Medulla oblongata (tissue), 1 donor: ENCODE measurements around the gene ORM2.
A peak's percentile ranks its signal among the peaks of the same experiment; 100 is the strongest.
"Not testable (repeated sequence)": the region's sequence is repeated elsewhere in the genome, so short reads cannot be mapped to it uniquely, and the experiment has no call there.

ENCODE experiments used
- DNase-seq: peaks from one replicate; pipeline ENCODE4 v3.0.0-alpha.2; 2015; ENCODE audit errors: extremely low spot score

Gene ORM2

GRCh38 chr9:114314256-114314867, 15.3 kb upstream of the ORM2 start:
- DNase-seq, result no peak

DNA sequence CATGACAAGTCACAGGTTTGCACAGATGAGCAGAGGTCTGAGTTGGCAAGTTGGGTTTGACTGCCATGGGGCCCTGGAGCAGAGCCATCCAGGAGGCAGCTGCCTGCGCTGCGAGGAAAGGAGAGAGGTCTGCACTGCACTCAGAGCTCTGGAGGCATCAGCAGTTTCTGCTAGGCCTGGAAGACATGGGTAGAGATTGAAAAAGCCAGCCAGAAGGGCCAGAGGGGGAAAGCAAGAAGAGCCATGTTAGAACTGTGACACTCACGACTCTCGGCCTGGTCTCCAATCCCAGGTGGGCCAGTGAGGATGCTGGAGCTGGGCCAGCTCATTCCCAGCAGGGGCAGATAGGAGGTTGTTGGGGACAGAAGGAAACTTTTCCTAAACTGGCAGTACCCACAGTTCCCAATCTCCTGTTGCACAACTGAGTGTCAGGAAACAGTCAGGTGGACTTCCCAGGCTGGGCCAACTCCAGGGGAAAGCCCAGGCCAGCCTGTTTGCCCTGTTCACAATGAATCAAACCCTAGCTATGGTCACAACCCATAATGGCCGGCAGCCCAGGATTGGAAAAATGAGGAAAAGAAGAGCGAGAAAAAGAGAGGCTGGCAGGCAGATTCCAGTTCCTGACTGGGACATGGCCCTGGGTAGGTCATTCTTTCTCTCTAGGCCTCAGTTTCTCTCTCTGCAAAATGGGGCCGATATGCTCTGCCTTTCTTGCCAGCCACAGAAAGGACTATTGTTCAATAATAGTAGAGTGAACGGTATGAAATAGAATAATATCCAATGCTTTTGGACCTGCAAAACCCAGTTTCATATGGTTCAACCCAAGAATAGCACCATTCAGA, 14.6 kb upstream of the ORM2 start:
- no peak for DNase-seq

DNA sequence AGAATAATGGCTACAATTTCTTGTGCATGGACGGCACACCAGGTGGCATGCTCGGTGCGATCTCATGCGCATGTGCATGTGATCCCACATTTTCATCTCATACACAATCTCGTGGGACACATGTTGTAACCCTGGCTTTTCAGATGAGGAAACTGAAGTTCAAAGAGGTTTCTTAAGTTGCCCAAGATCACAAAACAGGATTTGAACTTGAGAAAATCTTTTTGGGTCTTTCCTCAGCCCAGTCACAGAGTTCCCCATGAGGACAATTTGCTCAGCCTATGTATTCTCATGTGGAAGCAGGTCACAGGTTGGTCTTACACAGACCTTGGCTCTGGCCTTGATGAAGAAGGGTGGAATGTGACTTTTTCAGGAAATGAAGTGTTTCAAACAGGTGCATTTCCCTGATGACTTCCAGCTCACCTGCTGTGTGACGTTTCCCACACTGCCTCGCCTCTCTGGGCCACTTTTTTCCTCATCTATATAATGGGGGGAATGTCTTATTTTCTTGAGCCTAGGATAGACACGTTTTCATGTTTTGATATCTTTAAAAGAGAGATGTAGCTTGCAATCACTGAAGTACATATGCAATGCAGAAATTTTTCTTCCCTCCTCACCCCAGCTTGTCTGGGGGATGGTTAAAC, 13.8 kb upstream of the ORM2 start:
- DNase-seq, result no peak

DNA sequence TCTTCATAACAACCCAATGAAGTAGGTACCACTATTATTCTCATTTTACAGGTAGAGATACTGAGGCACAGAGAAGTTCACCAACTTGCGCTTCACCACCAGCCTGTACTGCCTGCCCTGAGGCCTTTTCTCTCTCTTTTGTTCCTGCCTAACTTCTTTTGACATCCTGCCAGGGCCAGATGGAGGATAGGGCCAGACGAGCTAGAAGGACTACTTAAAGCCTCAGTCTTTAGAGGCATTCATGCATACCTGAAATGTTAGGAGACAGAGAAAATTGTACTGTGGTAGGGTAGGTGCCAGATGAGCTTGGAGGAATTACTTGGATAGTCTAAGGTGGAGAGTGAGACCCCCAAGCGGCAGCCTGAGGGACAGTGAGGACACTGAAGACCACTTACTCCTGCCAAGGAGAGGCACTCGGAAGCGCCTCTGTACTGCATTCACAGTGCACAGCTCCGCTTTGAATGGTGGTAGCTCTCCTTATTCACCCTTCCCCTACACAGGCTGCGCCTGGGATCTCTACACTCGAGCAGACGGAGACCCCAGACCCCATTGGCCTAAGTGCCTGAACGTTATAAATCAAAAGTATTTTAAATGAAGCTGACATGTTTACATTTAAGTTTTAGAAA, 13.0 kb upstream of the ORM2 start:
- peak; percentile 24 for DNase-seq

DNA sequence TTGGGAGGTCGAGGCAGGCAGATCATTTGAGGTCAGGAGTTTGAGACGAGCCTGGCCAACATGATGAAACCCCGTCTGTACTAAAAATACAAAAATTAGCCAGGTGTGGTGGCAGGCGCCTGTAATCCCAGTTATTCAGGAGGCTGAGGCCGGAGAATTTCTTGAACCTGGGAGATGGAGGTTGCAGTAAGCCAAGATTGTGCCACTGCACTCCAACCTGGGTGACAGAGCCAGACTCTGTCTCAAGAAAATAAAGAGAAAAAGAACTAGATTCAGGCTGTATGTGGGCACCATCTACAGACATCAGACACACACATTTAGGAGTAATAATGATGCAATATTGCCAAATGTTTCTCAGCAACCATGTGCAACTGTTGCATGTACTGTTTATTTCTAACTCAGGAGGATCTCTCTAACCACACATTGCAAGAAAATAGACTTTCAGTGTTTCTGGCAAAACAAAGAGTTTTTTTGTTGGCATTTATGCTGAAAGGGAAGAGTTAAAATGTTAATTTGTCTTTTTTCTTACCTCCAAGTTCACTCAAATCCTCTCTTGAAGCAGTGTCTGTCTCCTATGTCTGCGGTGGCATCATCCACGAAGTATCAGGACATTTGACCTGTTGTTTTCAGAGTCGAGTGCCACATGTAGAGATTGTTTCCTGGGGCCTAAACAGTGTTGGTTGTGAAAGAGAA, 11.9 kb upstream of the ORM2 start:
- DNase-seq, result no peak

GRCh38 chr9:114318416-114318815, 11.3 kb upstream of the ORM2 start:
- no peak for DNase-seq

DNA sequence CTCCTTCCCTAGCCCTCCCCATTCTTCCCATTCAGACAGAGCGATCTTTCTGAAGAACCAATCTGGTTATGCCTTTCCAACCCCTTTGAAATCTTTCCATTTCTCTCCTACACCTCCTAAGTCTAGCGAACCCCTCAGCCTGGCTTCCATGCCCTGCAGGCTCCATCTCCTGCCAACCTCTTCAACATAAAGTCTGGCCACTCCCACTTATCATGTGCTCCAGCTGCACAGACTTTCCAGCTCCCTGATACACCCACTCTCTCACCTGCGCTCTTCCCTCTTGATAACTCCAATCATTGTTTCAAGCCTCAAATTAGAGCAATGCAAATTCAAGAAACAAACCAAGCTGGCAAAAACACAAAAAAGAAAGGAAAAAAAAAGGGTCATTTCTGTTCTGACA, 10.5 kb upstream of the ORM2 start:
- DNase-seq, result no peak

- not testable (repeated sequence) for DNase-seq
Observed at GRCh38 chr9:114320710-114321109, 9.0 kb upstream of the ORM2 start.

- no peak for DNase-seq
Observed at GRCh38 chr9:114321759-114322158, 7.9 kb upstream of the ORM2 start.

GRCh38 chr9:114322160-114322818, 7.4 kb upstream of the ORM2 start:
- not testable (repeated sequence) for DNase-seq

DNA sequence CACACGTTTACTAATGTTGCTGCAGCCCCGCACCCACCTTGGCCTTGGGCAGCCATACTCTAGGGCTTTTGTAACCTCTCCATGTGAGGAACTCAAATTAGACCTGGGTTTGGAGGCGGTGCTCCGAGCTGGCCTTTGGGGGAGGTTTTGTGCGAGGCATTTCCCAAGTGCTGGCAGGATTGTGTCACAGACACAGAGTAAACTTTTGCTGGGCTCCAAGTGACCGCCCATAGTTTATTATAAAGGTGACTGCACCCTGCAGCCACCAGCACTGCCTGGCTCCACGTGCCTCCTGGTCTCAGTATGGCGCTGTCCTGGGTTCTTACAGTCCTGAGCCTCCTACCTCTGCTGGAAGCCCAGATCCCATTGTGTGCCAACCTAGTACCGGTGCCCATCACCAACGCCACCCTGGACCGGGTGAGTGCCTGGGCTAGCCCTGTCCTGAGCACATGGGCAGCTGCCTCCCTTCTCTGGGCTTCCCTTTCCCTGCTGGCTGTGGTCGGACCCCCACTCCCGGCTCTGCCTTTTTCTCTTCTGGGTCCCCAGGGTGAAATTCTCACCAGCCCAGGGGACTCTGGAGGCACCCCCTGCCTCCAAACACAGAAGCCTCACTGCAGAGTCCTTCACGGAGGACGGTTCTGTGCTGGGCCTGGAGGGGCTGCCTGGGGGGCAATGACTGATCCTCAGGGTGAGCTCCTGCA, 6.7 kb upstream of the ORM2 start, which contains the start of gene ORM1:
Gene ORM1, plus strand, starts transcription at position 268 of the 701 bp plus-strand sequence. Its CDS starts 36 bp downstream, at position 304.
- DNase-seq, result not testable (repeated sequence)

DNA sequence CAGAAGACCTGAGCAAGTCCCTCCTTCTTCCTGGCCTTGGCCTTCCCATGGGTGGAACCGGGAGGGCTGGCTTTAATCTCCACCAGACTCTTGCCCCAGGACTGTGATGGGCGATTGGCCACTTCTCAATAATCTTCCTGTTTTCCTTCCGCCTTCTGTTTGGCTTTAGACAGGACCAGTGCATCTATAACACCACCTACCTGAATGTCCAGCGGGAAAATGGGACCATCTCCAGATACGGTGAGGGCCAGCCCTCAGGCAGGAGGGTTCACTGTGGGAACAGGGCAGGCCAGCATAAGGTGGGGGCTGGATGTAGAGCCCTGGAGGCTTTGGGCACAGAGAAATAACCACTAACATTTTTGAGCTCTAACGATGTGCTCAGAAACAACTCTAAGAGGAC, 5.8 kb upstream of the ORM2 start:
- DNase-seq, result not testable (repeated sequence)

- no peak for DNase-seq
Observed at GRCh38 chr9:114324492-114324891, 5.2 kb upstream of the ORM2 start.

- not testable (repeated sequence) for DNase-seq
Observed at GRCh38 chr9:114324965-114325364, 4.7 kb upstream of the ORM2 start.

- DNase-seq, result not testable (repeated sequence)
Observed at GRCh38 chr9:114325684-114326254, 3.9 kb upstream of the ORM2 start.

GRCh38 chr9:114327749-114328148, 1.9 kb upstream of the ORM2 start:
- DNase-seq, result no peak

- not testable (repeated sequence) for DNase-seq
Observed at GRCh38 chr9:114328357-114328820, 1.3 kb upstream of the ORM2 start.

DNA sequence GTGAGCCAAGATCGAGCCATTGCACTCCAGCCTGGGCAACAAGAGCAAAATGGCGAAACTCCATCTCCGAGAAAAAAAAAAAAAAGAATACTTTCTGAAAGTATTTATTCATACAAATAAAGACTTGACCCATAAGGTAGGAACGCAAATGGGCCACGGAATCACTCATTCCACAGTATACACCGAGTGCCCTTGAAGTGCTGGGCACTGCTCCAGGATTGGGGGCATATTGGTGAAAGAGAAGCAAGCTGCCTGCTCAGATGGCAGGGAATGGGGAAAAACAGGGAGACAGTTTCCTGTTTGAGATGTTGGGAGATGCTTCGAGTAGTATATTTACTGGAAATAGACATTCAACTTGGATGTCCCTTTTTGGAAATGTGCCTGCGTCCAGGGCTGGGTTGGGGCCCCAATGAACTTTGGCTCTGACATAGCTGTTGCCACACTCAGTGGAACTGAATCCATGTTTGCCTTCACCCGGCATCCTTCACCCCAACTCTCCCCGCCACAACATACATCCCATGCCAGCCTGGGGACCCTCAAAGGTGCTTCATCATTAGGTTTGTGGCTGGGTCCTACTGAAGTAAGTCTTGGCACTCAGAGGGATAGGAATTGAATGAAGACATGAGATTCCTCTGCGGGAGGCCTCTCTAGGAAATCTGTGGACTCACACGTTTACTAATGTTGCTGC, 588 bp upstream of the ORM2 start:
- not testable (repeated sequence) for DNase-seq

- no peak for DNase-seq
Observed at GRCh38 chr9:114330636-114331035, 967 bp downstream of the ORM2 start.
